Brain microvascular endothelial cell (primary cell): Measurements from ENCODE around the gene ODF2L.
A peak's percentile ranks its signal among the peaks of the same experiment; 100 is the strongest.

Experiments
- DNase-seq: peaks from one replicate; pipeline ENCODE4 v3.0.0-alpha.2; 2020
- H3K27ac ChIP-seq: fragments of 250-450 bp; sonication (Bioruptor Pico); 2 replicates; pipeline ENCODE4 v1.5.1; 2020; ENCODE audit warnings: mild to moderate bottlenecking, moderate library complexity
- H3K27me3 ChIP-seq: fragments of 250-450 bp; sonication (Bioruptor Pico); replicated peaks from 2 replicates; pipeline ENCODE4 v1.5.1; 2020; ENCODE audit warnings: mild to moderate bottlenecking
- H3K36me3 ChIP-seq: fragments of 250-450 bp; sonication (Bioruptor Pico); replicated peaks from 2 replicates; pipeline ENCODE4 v1.5.1; 2020; ENCODE audit warnings: mild to moderate bottlenecking
- H3K4me3 ChIP-seq: 2 replicates; pipeline ENCODE4 v1.5.1; 2011; ENCODE audit warnings: low read depth, mild to moderate bottlenecking, control low read depth, low read length, moderate library complexity
- CTCF ChIP-seq: IDR thresholded peaks from 2 replicates; pipeline ENCODE4 v1.5.1; 2011; ENCODE audit warnings: low read depth, mild to moderate bottlenecking, moderate library complexity, low read length, control low read depth, inconsistent platforms; ENCODE audit errors: missing control alignments
- in situ Hi-C: cut with HindIII; loops from 2 replicates; pipeline ENCODE4 v1.10.0; 2017; ENCODE audit warnings: low sequenced_read_pairs, low pct_ligation_motif_present

Gene ODF2L

GRCh38 chr1:86423473-86423872 is 27.4 kb upstream of the ODF2L start:
- no peak overlapping the region for H3K27ac ChIP-seq
- H3K36me3 ChIP-seq = no peaks in the 10 kb centered on the region
- DNase-seq = no peak
- no peak overlapping the region for H3K4me3 ChIP-seq
- in situ Hi-C loops = no loop called here
- no peak for TF ChIP-seq CTCF
- H3K27me3 ChIP-seq = no peaks in the 10 kb centered on the region

- no peak overlapping the region for H3K4me3 ChIP-seq
- TF ChIP-seq CTCF = no peak
- no peak overlapping the region for H3K27ac ChIP-seq
- in situ Hi-C loops = no loop called here
- no peak for DNase-seq
- no peaks in the 10 kb centered on the region for H3K27me3 ChIP-seq
- no peaks in the 10 kb centered on the region for H3K36me3 ChIP-seq
Observed at GRCh38 chr1:86421601-86422280, 25.6 kb upstream of the ODF2L start.

GRCh38 chr1:86419277-86419903 is 23.3 kb upstream of the ODF2L start:
- no peaks in the 10 kb centered on the region for H3K36me3 ChIP-seq
- in situ Hi-C loops = no loop called here
- peak; percentile 23 for DNase-seq
- no peaks in the 10 kb centered on the region for H3K27me3 ChIP-seq
- H3K4me3 ChIP-seq = no peak overlapping the region
- no peak overlapping the region for H3K27ac ChIP-seq
- peak; percentile 80 for TF ChIP-seq CTCF

GRCh38 chr1:86416343-86416742 is 20.2 kb upstream of the ODF2L start:
- no peak for TF ChIP-seq CTCF
- in situ Hi-C loops = no loop called here
- no peak for DNase-seq

GRCh38 chr1:86410879-86411278 is 14.8 kb upstream of the ODF2L start:
- no peak for TF ChIP-seq CTCF
- Histone ChIP-seq H3K4me3 (no peak overlapping the region), H3K27me3 (no peaks in the 10 kb centered on the region), H3K36me3 (no peaks in the 10 kb centered on the region), H3K27ac (no peak overlapping the region)
- in situ Hi-C loops = no loop called here
- no peak for DNase-seq

More at GRCh38 chr1:86416343-86416742, 20.2 kb upstream of the ODF2L start:
- Histone ChIP-seq H3K36me3 (no peaks in the 10 kb centered on the region), H3K4me3 (no peak overlapping the region), H3K27ac (no peak overlapping the region), H3K27me3 (no peaks in the 10 kb centered on the region)

GRCh38 chr1:86409416-86410021 is 13.4 kb upstream of the ODF2L start:
- Histone ChIP-seq H3K36me3 (no peaks in the 10 kb centered on the region), H3K27ac (no peak overlapping the region), H3K27me3 (no peaks in the 10 kb centered on the region), H3K4me3 (no peak overlapping the region)
- no peak for DNase-seq
- no peak for TF ChIP-seq CTCF
- in situ Hi-C loops = no loop called here
